ENCODE results near the gene RXFP1. TPM values are rescaled to one million over a fixed set of nuclear protein-coding genes. Genes with fewer than 3 reads are reported as not detected.

Gene RXFP1
- total RNA-seq, 4 donors from 2014 or later, result not detected

- Histone ChIP-seq H3K27ac (no peak overlapping the region), H3K4me1 (no peaks in the 10 kb centered on the region), H3K9me3 (no peaks in the 10 kb centered on the region), H3K4me3 (no peak overlapping the region), H3K36me3 (no peaks in the 10 kb centered on the region), H3K27me3 (no peaks in the 10 kb centered on the region)
- ATAC-seq (no peak), DNase-seq (no peak)
- TF ChIP-seq CTCF (IDR thresholded peaks at IDR 0.05 in 4 of 5, conservative IDR thresholded peaks at IDR 0.05 in 1 of 5) (no peak), POLR2A (IDR thresholded peaks at IDR 0.05) (no peak)
- in situ Hi-C loops (cut with MboI; ENCODE audit: low sequenced_read_pairs in 4 of 4), result no loop called here
- intact Hi-C loops (cut with DNase I; ENCODE audit: low total_unique reads), result no loop called here
These were observed 31.7 kb downstream of the RXFP1 start for GRCh38 chr4:158553364-158553763.

GRCh38 chr4:158560284-158560683 is 38.6 kb downstream of the RXFP1 start:
- H3K9me3 ChIP-seq, result no peaks in the 10 kb centered on the region
- H3K4me3 ChIP-seq, result no peak overlapping the region
- TF ChIP-seq CTCF (IDR thresholded peaks at IDR 0.05 in 4 of 5, conservative IDR thresholded peaks at IDR 0.05 in 1 of 5), result no peak
- TF ChIP-seq POLR2A (IDR thresholded peaks at IDR 0.05), result no peak
- H3K4me1 ChIP-seq, result no peaks in the 10 kb centered on the region
- H3K36me3 ChIP-seq, result no peaks in the 10 kb centered on the region
- no peak for ATAC-seq
- no peaks in the 10 kb centered on the region for H3K27me3 ChIP-seq
- intact Hi-C loops (cut with DNase I; ENCODE audit: low total_unique reads) (no loop called here), in situ Hi-C loops (cut with MboI; ENCODE audit: low sequenced_read_pairs in 4 of 4) (no loop called here)
- DNase-seq, result no peak
- no peak overlapping the region for H3K27ac ChIP-seq

- no peak overlapping the region for H3K4me3 ChIP-seq
- no peaks in the 10 kb centered on the region for H3K27me3 ChIP-seq
- ATAC-seq, result no peak
- no peak overlapping the region for H3K27ac ChIP-seq
- in situ Hi-C loops (cut with MboI; ENCODE audit: low sequenced_read_pairs in 4 of 4) (no loop called here), intact Hi-C loops (cut with DNase I; ENCODE audit: low total_unique reads) (no loop called here)
- DNase-seq, result no peak
- TF ChIP-seq CTCF (IDR thresholded peaks at IDR 0.05 in 4 of 5, conservative IDR thresholded peaks at IDR 0.05 in 1 of 5) (no peak), POLR2A (IDR thresholded peaks at IDR 0.05) (no peak)
- no peaks in the 10 kb centered on the region for H3K36me3 ChIP-seq
- no peaks in the 10 kb centered on the region for H3K9me3 ChIP-seq
- H3K4me1 ChIP-seq, result no peaks in the 10 kb centered on the region
These were observed 45.2 kb downstream of the RXFP1 start for GRCh38 chr4:158566860-158567259.

GRCh38 chr4:158571736-158572135 is 50.1 kb downstream of the RXFP1 start:
- Histone ChIP-seq H3K27ac (no peak overlapping the region), H3K4me1 (no peaks in the 10 kb centered on the region), H3K9me3 (no peaks in the 10 kb centered on the region), H3K27me3 (no peaks in the 10 kb centered on the region), H3K36me3 (no peaks in the 10 kb centered on the region), H3K4me3 (no peak overlapping the region)
- TF ChIP-seq CTCF (IDR thresholded peaks at IDR 0.05 in 4 of 5, conservative IDR thresholded peaks at IDR 0.05 in 1 of 5) (no peak), POLR2A (IDR thresholded peaks at IDR 0.05) (no peak)
- no peak for DNase-seq
- ATAC-seq, result no peak
- in situ Hi-C loops (cut with MboI; ENCODE audit: low sequenced_read_pairs in 4 of 4) (no loop called here), intact Hi-C loops (cut with DNase I; ENCODE audit: low total_unique reads) (no loop called here)

DNA sequence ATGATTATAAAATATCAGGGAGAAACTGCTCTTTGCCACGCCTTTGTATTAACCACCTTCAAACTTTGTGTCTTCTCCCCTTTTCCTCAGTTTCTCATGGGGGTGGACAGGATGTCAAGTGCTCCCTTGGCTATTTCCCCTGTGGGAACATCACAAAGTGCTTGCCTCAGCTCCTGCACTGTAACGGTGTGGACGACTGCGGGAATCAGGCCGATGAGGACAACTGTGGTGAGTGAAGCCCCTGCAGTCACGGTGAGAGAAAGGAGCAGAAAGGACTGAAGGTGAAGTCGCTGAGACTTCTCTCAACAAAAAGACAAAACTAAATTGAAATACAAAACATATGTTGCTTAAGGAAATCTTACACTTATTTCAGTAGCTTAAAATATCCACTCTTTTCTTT is 50.9 kb downstream of the RXFP1 start:
- TF ChIP-seq CTCF (IDR thresholded peaks at IDR 0.05 in 4 of 5, conservative IDR thresholded peaks at IDR 0.05 in 1 of 5), result no peak
- no peak for TF ChIP-seq POLR2A (IDR thresholded peaks at IDR 0.05)
- no peaks in the 10 kb centered on the region for H3K9me3 ChIP-seq
- no peaks in the 10 kb centered on the region for H3K27me3 ChIP-seq
- in situ Hi-C loops (cut with MboI; ENCODE audit: low sequenced_read_pairs in 4 of 4) (no loop called here), intact Hi-C loops (cut with DNase I; ENCODE audit: low total_unique reads) (no loop called here)
- H3K27ac ChIP-seq, result no peak overlapping the region
- H3K4me3 ChIP-seq, result no peak overlapping the region
- DNase-seq (no peak), ATAC-seq (no peak)
- no peaks in the 10 kb centered on the region for H3K4me1 ChIP-seq
- no peaks in the 10 kb centered on the region for H3K36me3 ChIP-seq
